Measurements from ENCODE around the gene USP13. TPM values are rescaled to one million over a fixed set of nuclear protein-coding genes. Genes with fewer than 3 reads are reported as not detected.

USP13 gene
- total RNA-seq, 1 experiment from 2014 or later, result 22.7 TPM

- intact Hi-C loops (cut with micrococcal nuclease), result no loop called here
- POLR2A ChIA-PET, result no interaction called here
- TF ChIP-seq EZH2 (IDR thresholded peaks at IDR 0.05) (no peak), TCF7L2 (IDR thresholded peaks at IDR 0.05; ENCODE audit: borderline replicate concordance, extremely low read depth, insufficient read depth, insufficient read length) (no peak), RAD21 (IDR thresholded peaks at IDR 0.05; ENCODE audit: low read depth) (no peak), CTCF (IDR thresholded peaks at IDR 0.05 in 2 of 3, conservative IDR thresholded peaks at IDR 0.05 in 1 of 3; ENCODE audit: borderline replicate concordance in 1 of 3, insufficient read depth in 1 of 3, low read depth in 2 of 3, low read length in 2 of 3) (no peak), ELF1 (IDR thresholded peaks at IDR 0.05; ENCODE audit: borderline replicate concordance, low read depth) (no peak), EZH2phosphoT487 (IDR thresholded peaks at IDR 0.05; ENCODE audit: borderline replicate concordance) (no peak), JUND (IDR thresholded peaks at IDR 0.05) (no peak), FOSL1 (IDR thresholded peaks at IDR 0.05; ENCODE audit: low read depth) (no peak), ZFX (IDR thresholded peaks at IDR 0.05) (no peak), SRF (IDR thresholded peaks at IDR 0.05; ENCODE audit: low read depth) (no peak)
- H3K36me3 ChIP-seq (ENCODE audit: control insufficient read depth in 1 of 2, insufficient read depth in 2 of 2, low read length in 2 of 2), result no peaks in the 10 kb centered on the region
- H3K9me3 ChIP-seq (ENCODE audit: control insufficient read depth in 1 of 2, insufficient read depth in 1 of 2, low read depth in 1 of 2, low read length in 2 of 2), result no peaks in the 10 kb centered on the region
- H2AFZ ChIP-seq (ENCODE audit: low read depth, low read length, poor library complexity, severe bottlenecking), result no peak overlapping the region
- H3K4me2 ChIP-seq (ENCODE audit: low read length), result no peak overlapping the region
- H4K20me1 ChIP-seq (ENCODE audit: insufficient read depth), result no peaks in the 10 kb centered on the region
- H3K4me1 ChIP-seq (ENCODE audit: control insufficient read depth in 1 of 2, insufficient read depth in 2 of 2, low read length in 2 of 2), result peaks cover 0 to 3% of the 10 kb centered on the region in 2 experiments; a peak in 1 of 4 replicates
- BruUV-seq (replicated peaks), result no TSS peak
- no peak overlapping the region for H3K4me3 ChIP-seq (replicated peaks in 1 of 2; ENCODE audit: low read depth in 1 of 2, low read length in 2 of 2)
- no peak overlapping the region for H3K27ac ChIP-seq (ENCODE audit: low read depth, low read length)
- no peak for ATAC-seq
- DNase-seq (ENCODE audit: low read depth, low spot score), result no peak
- H3K9ac ChIP-seq (ENCODE audit: low read length), result no peak overlapping the region
- H3K79me2 ChIP-seq (ENCODE audit: insufficient read depth, low read length), result peaks cover 93% of the 10 kb centered on the region
- no peaks in the 10 kb centered on the region for H3K9me2 ChIP-seq (ENCODE audit: insufficient read depth)
- H3K27me3 ChIP-seq (ENCODE audit: insufficient read depth, low read length), result no peaks in the 10 kb centered on the region
- RAD21 ChIA-PET (ENCODE audit: low non-redundant PET in 1 of 2, low total read pairs in 2 of 2, uncharacterized antibody in 2 of 2, unreplicated experiment in 2 of 2), result no interaction called here
- CTCF ChIA-PET, result interaction anchor here (1.0 kb wide), 1 partner anchor 17 kb away, joined by 5 read pairs; no protein-coding TSS in a partner anchor
Measured at GRCh38 chr3:179666436-179667035, 13.7 kb downstream of the USP13 start.

Data from HCT116 (cell line).